ENCODE data around the gene JPH4.

The JPH4 gene

GRCh38 chr14:23566778-23567185, 11.8 kb downstream of the JPH4 start:
- DNase-seq (ENCODE audit: insufficient read length, low spot score) = no peak
- no peak for FAIRE-seq
- no peak for TF ChIP-seq CTCF (IDR thresholded peaks at IDR 0.05; ENCODE audit: insufficient read depth, missing control alignments)

- FAIRE-seq = no peak
- DNase-seq (ENCODE audit: insufficient read length, low spot score) = no peak
- TF ChIP-seq CTCF (IDR thresholded peaks at IDR 0.05; ENCODE audit: insufficient read depth, missing control alignments) = no peak
Measured at GRCh38 chr14:23566112-23566777, 12.3 kb downstream of the JPH4 start.

- no peak for DNase-seq (ENCODE audit: insufficient read length, low spot score)
- no peak for FAIRE-seq
- no peak for TF ChIP-seq CTCF (IDR thresholded peaks at IDR 0.05; ENCODE audit: insufficient read depth, missing control alignments)
Measured at GRCh38 chr14:23565626-23566025, 13.0 kb downstream of the JPH4 start.

- DNase-seq (ENCODE audit: insufficient read length, low spot score) (no peak), FAIRE-seq (no peak)
- no peak for TF ChIP-seq CTCF (IDR thresholded peaks at IDR 0.05; ENCODE audit: insufficient read depth, missing control alignments)
Measured at GRCh38 chr14:23564876-23565275, 13.7 kb downstream of the JPH4 start.

- TF ChIP-seq CTCF (IDR thresholded peaks at IDR 0.05; ENCODE audit: insufficient read depth, missing control alignments) = no peak
- FAIRE-seq (no peak), DNase-seq (ENCODE audit: insufficient read length, low spot score) (no peak)
Measured at GRCh38 chr14:23564181-23564812, 14.3 kb downstream of the JPH4 start.

- no peak for TF ChIP-seq CTCF (IDR thresholded peaks at IDR 0.05; ENCODE audit: insufficient read depth, missing control alignments)
- no peak for DNase-seq (ENCODE audit: insufficient read length, low spot score)
Measured at GRCh38 chr14:23563473-23564180, 15.0 kb downstream of the JPH4 start.

More at GRCh38 chr14:23563473-23564180, 15.0 kb downstream of the JPH4 start:
- no peak for FAIRE-seq
